Measurements from ENCODE around the gene RNPS1. TPM values are rescaled to one million over a fixed set of nuclear protein-coding genes. Genes with fewer than 3 reads are reported as not detected.

RNPS1 gene
- total RNA-seq, 2 donors from 2014 or later = 94.5 to 157 TPM

Other genes with a start within 250 kb of the RNPS1 start
- gene NPW, start 248.3 kb downstream of the RNPS1 start, total RNA-seq = not detected
- gene NHERF2, start 241.2 kb downstream of the RNPS1 start, total RNA-seq = 10 to 100 TPM; 66.0 to 84.1 TPM
- 10 to 100 TPM in 1 of 2 donors, 1 to 10 TPM in 1; 7.7 to 13.4 TPM for gene NTHL1, start 220.3 kb downstream of the RNPS1 start, total RNA-seq
- 100 to 1,000 TPM; 112 to 123 TPM for gene TSC2, start 220.1 kb downstream of the RNPS1 start, total RNA-seq
- 1,000 to 10,000 TPM in 1 of 2 donors, 100 to 1,000 TPM in 1; 838 to 1,071 TPM for gene PKD1, start 132.2 kb downstream of the RNPS1 start, total RNA-seq
- not detected for gene RAB26, start 119.5 kb downstream of the RNPS1 start, total RNA-seq
- 10 to 100 TPM; 34.1 to 54.8 TPM for gene TRAF7, start 112.3 kb downstream of the RNPS1 start, total RNA-seq
- not detected for gene CASKIN1, start 71.5 kb downstream of the RNPS1 start, total RNA-seq
- gene MLST8, start 62.7 kb downstream of the RNPS1 start, total RNA-seq = 10 to 100 TPM; 13.7 to 47.7 TPM
- 10 to 100 TPM; 11.4 to 43.1 TPM for gene BRICD5, start 57.3 kb downstream of the RNPS1 start, total RNA-seq
- gene PGP, start 53.3 kb downstream of the RNPS1 start, total RNA-seq = 10 to 100 TPM in 1 of 2 donors, 1 to 10 TPM in 1; 9.1 to 19.5 TPM
- gene E4F1, start 44.5 kb downstream of the RNPS1 start, total RNA-seq = 10 to 100 TPM; 44.0 to 50.2 TPM
- 10 to 100 TPM in 1 of 2 donors, 1 to 10 TPM in 1; 2.3 to 10.7 TPM for gene DNASE1L2, start 31.7 kb downstream of the RNPS1 start, total RNA-seq
- 10 to 100 TPM; 29.3 to 39.1 TPM for gene ECI1, start 16.5 kb downstream of the RNPS1 start, total RNA-seq
- gene ABCA3, start 72.6 kb upstream of the RNPS1 start, total RNA-seq = 10 to 100 TPM; 16.4 to 25.2 TPM
- gene CCNF, start 161.3 kb upstream of the RNPS1 start, total RNA-seq = 1 to 10 TPM in 1 of 2 donors, under 1 TPM in 1; 0.68 to 1.5 TPM
- gene TEDC2, start 192.0 kb upstream of the RNPS1 start, total RNA-seq = under 1 TPM in 1 of 2 donors, not detected in 1; 0.27 TPM
- gene NTN3, start 203.2 kb upstream of the RNPS1 start, total RNA-seq = under 1 TPM in 1 of 2 donors, not detected in 1; 0.28 TPM
- gene TBC1D24, start 207.0 kb upstream of the RNPS1 start, total RNA-seq = 10 to 100 TPM; 14.5 to 15.0 TPM
- gene ATP6V0C, start 245.8 kb upstream of the RNPS1 start, total RNA-seq = 10 to 100 TPM; 42.5 to 51.3 TPM